Measurements from ENCODE around the gene RAD23B. TPM values are rescaled to one million over a fixed set of nuclear protein-coding genes. Genes with fewer than 3 reads are reported as not detected.

Gene RAD23B
- total RNA-seq, 1 donor from 2014 or later, result 171 TPM

DNA sequence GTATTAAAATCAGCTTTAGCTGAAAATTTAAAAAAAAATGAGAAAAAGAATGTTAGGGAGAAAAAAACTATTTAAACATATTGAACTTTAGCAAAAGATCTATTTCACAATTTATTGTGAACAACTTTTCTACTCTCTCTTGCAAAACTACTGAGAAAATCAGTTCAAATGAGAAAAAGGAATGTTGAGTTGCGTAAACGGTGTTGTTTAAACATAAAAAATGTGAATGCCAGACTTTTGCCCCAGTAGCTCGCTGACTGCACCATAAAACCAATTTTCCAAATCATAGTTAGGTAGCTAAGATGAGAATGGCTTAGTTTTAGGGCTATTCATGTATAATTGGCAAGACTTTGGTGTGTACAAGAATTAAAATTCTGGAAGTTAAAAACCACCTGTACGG lies 13.4 kb upstream of the RAD23B start:
- no peaks in the 10 kb centered on the region for H3K36me3 Mint-ChIP-seq (ENCODE audit: insufficient read depth)
- peaks cover 3% of the 10 kb centered on the region for H3K9me3 Mint-ChIP-seq (ENCODE audit: low read depth)
- no peak overlapping the region for H3K27ac Mint-ChIP-seq
- no peak overlapping the region for H3K4me3 Mint-ChIP-seq (ENCODE audit: low read depth)
- TF ChIP-seq, protein P1, sequence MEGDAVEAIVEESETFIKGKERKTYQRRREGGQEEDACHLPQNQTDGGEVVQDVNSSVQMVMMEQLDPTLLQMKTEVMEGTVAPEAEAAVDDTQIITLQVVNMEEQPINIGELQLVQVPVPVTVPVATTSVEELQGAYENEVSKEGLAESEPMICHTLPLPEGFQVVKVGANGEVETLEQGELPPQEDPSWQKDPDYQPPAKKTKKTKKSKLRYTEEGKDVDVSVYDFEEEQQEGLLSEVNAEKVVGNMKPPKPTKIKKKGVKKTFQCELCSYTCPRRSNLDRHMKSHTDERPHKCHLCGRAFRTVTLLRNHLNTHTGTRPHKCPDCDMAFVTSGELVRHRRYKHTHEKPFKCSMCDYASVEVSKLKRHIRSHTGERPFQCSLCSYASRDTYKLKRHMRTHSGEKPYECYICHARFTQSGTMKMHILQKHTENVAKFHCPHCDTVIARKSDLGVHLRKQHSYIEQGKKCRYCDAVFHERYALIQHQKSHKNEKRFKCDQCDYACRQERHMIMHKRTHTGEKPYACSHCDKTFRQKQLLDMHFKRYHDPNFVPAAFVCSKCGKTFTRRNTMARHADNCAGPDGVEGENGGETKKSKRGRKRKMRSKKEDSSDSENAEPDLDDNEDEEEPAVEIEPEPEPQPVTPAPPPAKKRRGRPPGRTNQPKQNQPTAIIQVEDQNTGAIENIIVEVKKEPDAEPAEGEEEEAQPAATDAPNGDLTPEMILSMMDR (IDR thresholded peaks at IDR 0.05; ENCODE audit: unreplicated experiment), result no peak
- DNase-seq (ENCODE audit: low spot score, unreplicated experiment), result no peak
- no peaks in the 10 kb centered on the region for H3K27me3 Mint-ChIP-seq
- peaks cover 11% of the 10 kb centered on the region for H3K4me1 Mint-ChIP-seq (ENCODE audit: low read depth)

- no peaks in the 10 kb centered on the region for H3K36me3 Mint-ChIP-seq (ENCODE audit: insufficient read depth)
- TF ChIP-seq, protein P1 (IDR thresholded peaks at IDR 0.05; ENCODE audit: unreplicated experiment), result no peak
- H3K27ac Mint-ChIP-seq, result no peak overlapping the region
- DNase-seq (ENCODE audit: low spot score, unreplicated experiment), result no peak
- H3K9me3 Mint-ChIP-seq (ENCODE audit: low read depth), result no peaks in the 10 kb centered on the region
- H3K27me3 Mint-ChIP-seq, result no peaks in the 10 kb centered on the region
- H3K4me1 Mint-ChIP-seq (ENCODE audit: low read depth), result peaks cover 11% of the 10 kb centered on the region
- no peak overlapping the region for H3K4me3 Mint-ChIP-seq (ENCODE audit: low read depth)
These were observed 13.0 kb upstream of the RAD23B start for GRCh38 chr9:107270082-107270481.

DNA sequence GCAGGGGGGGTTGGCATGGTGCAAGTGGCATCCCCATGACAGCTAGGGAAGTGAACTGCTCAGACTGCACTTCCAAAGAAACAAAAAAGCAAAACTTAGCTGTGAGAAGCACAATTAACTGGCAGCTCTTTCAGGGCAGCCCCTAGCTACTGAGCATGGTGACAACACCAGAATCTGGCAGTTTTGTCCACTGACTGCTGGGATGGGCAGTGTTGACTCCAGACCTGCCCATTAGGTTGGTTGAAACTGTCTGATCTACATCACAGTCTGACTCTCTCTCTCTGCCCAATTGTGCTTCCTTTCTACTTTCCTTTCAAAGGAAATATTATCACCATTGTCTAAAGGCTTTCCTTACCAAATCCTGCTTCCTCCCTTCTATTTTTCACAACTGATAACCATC lies 12.5 kb upstream of the RAD23B start:
- no peaks in the 10 kb centered on the region for H3K9me3 Mint-ChIP-seq (ENCODE audit: low read depth)
- no peaks in the 10 kb centered on the region for H3K36me3 Mint-ChIP-seq (ENCODE audit: insufficient read depth)
- H3K4me3 Mint-ChIP-seq (ENCODE audit: low read depth), result no peak overlapping the region
- DNase-seq (ENCODE audit: low spot score, unreplicated experiment), result no peak
- peaks cover 11% of the 10 kb centered on the region for H3K4me1 Mint-ChIP-seq (ENCODE audit: low read depth)
- TF ChIP-seq, protein P1 (IDR thresholded peaks at IDR 0.05; ENCODE audit: unreplicated experiment), result no peak
- H3K27me3 Mint-ChIP-seq, result no peaks in the 10 kb centered on the region
- no peak overlapping the region for H3K27ac Mint-ChIP-seq

DNA sequence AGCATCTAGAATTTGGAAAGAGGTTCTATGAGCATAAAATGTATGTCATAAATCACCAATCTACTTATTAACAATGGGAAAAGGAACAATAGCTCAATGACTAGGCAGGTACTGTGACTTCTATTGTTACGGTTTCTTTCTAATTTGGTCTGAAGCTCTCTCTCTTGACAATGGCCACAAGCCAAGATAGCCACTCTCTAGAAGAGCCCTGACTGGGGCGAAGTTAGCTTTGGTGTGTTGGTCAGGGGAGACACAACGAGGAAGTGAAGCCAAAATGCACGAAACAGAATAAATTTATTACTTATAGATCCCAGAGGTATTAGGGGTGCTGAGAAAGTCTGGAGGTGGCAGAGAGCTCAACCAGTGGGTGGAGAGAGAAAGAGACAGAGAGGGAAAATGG lies 9.4 kb upstream of the RAD23B start:
- peaks cover 11% of the 10 kb centered on the region for H3K4me1 Mint-ChIP-seq (ENCODE audit: low read depth)
- H3K27ac Mint-ChIP-seq, result no peak overlapping the region
- TF ChIP-seq, protein P1 (IDR thresholded peaks at IDR 0.05; ENCODE audit: unreplicated experiment), result no peak
- H3K27me3 Mint-ChIP-seq, result no peaks in the 10 kb centered on the region
- H3K9me3 Mint-ChIP-seq (ENCODE audit: low read depth), result no peaks in the 10 kb centered on the region
- no peaks in the 10 kb centered on the region for H3K36me3 Mint-ChIP-seq (ENCODE audit: insufficient read depth)
- H3K4me3 Mint-ChIP-seq (ENCODE audit: low read depth), result no peak overlapping the region
- DNase-seq (ENCODE audit: low spot score, unreplicated experiment), result no peak

GRCh38 chr9:107274096-107274495 lies 9.0 kb upstream of the RAD23B start:
- DNase-seq (ENCODE audit: low spot score, unreplicated experiment), result no peak
- Mint-ChIP-seq H3K27me3 (no peaks in the 10 kb centered on the region), H3K27ac (no peak overlapping the region), H3K9me3 (ENCODE audit: low read depth) (no peaks in the 10 kb centered on the region), H3K4me3 (ENCODE audit: low read depth) (no peak overlapping the region), H3K4me1 (ENCODE audit: low read depth) (peaks cover 11% of the 10 kb centered on the region), H3K36me3 (ENCODE audit: insufficient read depth) (no peaks in the 10 kb centered on the region)
- TF ChIP-seq, protein P1 (IDR thresholded peaks at IDR 0.05; ENCODE audit: unreplicated experiment), result no peak

Data from progenitor cell of endocrine pancreas (in vitro differentiated cells).